Uterus (tissue), 2 donors: Measurements from ENCODE around the gene SAMM50.

Source experiments
- CTCF ChIP-seq, 4 experiments: fragments of 200-600 bp in 2 of 4; fragments of 450-650 bp in 2 of 4; sonication (generic) in 2 of 4; IDR thresholded peaks; one replicate each; pipeline ENCODE4 v1.5.1; 2016 to 2019; ENCODE audit warnings: antibody characterized with exemption in 4 of 4, mild to moderate bottlenecking in 2 of 4, moderate library complexity in 1 of 4
- POLR2A ChIP-seq, 2 donors: fragments of 450-650 bp; IDR thresholded peaks; one replicate each; pipeline ENCODE4 v1.6.1; 2016; ENCODE audit warnings: antibody characterized with exemption in 2 of 2, mild to moderate bottlenecking in 1 of 2, moderate library complexity in 1 of 2

- TF ChIP-seq CTCF (IDR thresholded peaks at IDR 0.05): no peak
- TF ChIP-seq POLR2A (IDR thresholded peaks at IDR 0.05): no peak
These were observed 82.5 kb downstream of the SAMM50 start for GRCh38 chr22:44037519-44038375.
